ENCODE data around the gene MKLN1.

The MKLN1 gene

GRCh38 chr7:131354390-131354789 lies 26.7 kb downstream of the MKLN1 start:
- DNase-seq (ENCODE audit: low read depth): no peak

- DNase-seq (ENCODE audit: low read depth): no peak
These were observed 28.5 kb downstream of the MKLN1 start for GRCh38 chr7:131355917-131356777.

GRCh38 chr7:131357282-131357880 lies 29.7 kb downstream of the MKLN1 start:
- no peak for DNase-seq (ENCODE audit: low read depth)

GRCh38 chr7:131358636-131359035 lies 31.0 kb downstream of the MKLN1 start:
- DNase-seq (ENCODE audit: low read depth): no peak

- DNase-seq (ENCODE audit: low read depth): no peak
These were observed 31.6 kb downstream of the MKLN1 start for GRCh38 chr7:131359136-131359776.

GRCh38 chr7:131363719-131364118 lies 36.0 kb downstream of the MKLN1 start:
- DNase-seq (ENCODE audit: low read depth): no peak

GRCh38 chr7:131364767-131365344 lies 37.2 kb downstream of the MKLN1 start:
- no peak for DNase-seq (ENCODE audit: low read depth)

GRCh38 chr7:131365838-131366237 lies 38.2 kb downstream of the MKLN1 start:
- no peak for DNase-seq (ENCODE audit: low read depth)

GRCh38 chr7:131369354-131369753 lies 41.7 kb downstream of the MKLN1 start:
- DNase-seq (ENCODE audit: low read depth): no peak

GRCh38 chr7:131370523-131370968 lies 42.9 kb downstream of the MKLN1 start:
- DNase-seq (ENCODE audit: low read depth): no peak

GRCh38 chr7:131371411-131371810 lies 43.7 kb downstream of the MKLN1 start:
- no peak for DNase-seq (ENCODE audit: low read depth)

- DNase-seq (ENCODE audit: low read depth): no peak
These were observed 44.9 kb downstream of the MKLN1 start for GRCh38 chr7:131372554-131372953.

- DNase-seq (ENCODE audit: low read depth): no peak
These were observed 47.1 kb downstream of the MKLN1 start for GRCh38 chr7:131374821-131375220.

GRCh38 chr7:131381069-131381838 lies 53.6 kb downstream of the MKLN1 start:
- DNase-seq (ENCODE audit: low read depth): no peak

- DNase-seq (ENCODE audit: low read depth): no peak
These were observed 56.0 kb downstream of the MKLN1 start for GRCh38 chr7:131383417-131384285.

GRCh38 chr7:131384286-131384635 lies 56.6 kb downstream of the MKLN1 start:
- DNase-seq (ENCODE audit: low read depth): no peak

GRCh38 chr7:131385039-131385605 lies 57.4 kb downstream of the MKLN1 start:
- DNase-seq (ENCODE audit: low read depth): no peak

GRCh38 chr7:131388126-131388525 lies 60.5 kb downstream of the MKLN1 start:
- no peak for DNase-seq (ENCODE audit: low read depth)

GRCh38 chr7:131390275-131390674 lies 62.6 kb downstream of the MKLN1 start:
- DNase-seq (ENCODE audit: low read depth): no peak

GRCh38 chr7:131391145-131391544 lies 63.5 kb downstream of the MKLN1 start:
- no peak for DNase-seq (ENCODE audit: low read depth)
